A549 (cell line): Measurements from ENCODE around the gene PLA2G1B. TPM values are rescaled to one million over a fixed set of nuclear protein-coding genes. Genes with fewer than 3 reads are reported as not detected.

Source experiments
- ATAC-seq, 2 experiments: fragments of 200-7000 bp in 1 of 2; fragments of >200 bp in 1 of 2; cut with Nextera tagmentation in 1 of 2; cut with Tn5 transposase in 1 of 2; 3 replicates each; pipeline versions ENCODE4 v1.8.0 to v1.9.1; 2018 to 2020; ENCODE audit warnings: mild to moderate bottlenecking in 1 of 2, moderate library complexity in 1 of 2
- CTCF ChIA-PET: fragments of 300-600 bp; sonication (Branson Sonifier 250); formaldehyde crosslinking; extraction: SDS; loops from one replicate; lab custom pipeline; 2021; ENCODE audit warnings: antibody characterized with exemption, inconsistent platforms; lab: Yijun Ruan, JAX
- POLR2A ChIA-PET: fragments of 350-600 bp; formaldehyde crosslinking; extraction: SDS; loops from one replicate; lab custom pipeline; 2021; ENCODE audit warnings: antibody characterized with exemption, inconsistent platforms; lab: Yijun Ruan, JAX
- DNase-seq, 2 experiments: peaks; one replicate each; pipeline versions ENCODE4 v3.0.0 to v3.0.0-alpha.2; 2011 to 2016; ENCODE audit warnings: low read depth in 1 of 2, low spot score in 1 of 2
- FAIRE-seq: peaks from 2 replicates; lab custom pipeline; 2011; peaks lifted over from hg19 to GRCh38; lab: Jason Lieb, UNC
- H3K27ac ChIP-seq, 2 experiments: fragments of >200 bp; sonication (Bioruptor Twin); formaldehyde crosslinking; 3 replicates each; pipeline ENCODE4 v1.5.1; 2016 to 2017
- H3K4me1 ChIP-seq: fragments of >200 bp; sonication (Bioruptor Twin); formaldehyde crosslinking; 3 replicates; pipeline ENCODE4 v1.6.1; 2016
- H3K4me2 ChIP-seq: fragments of >200 bp; sonication (Bioruptor Twin); formaldehyde crosslinking; 3 replicates; pipeline ENCODE4 v1.6.1; 2016
- H3K4me3 ChIP-seq: fragments of >200 bp; sonication (Bioruptor Twin); formaldehyde crosslinking; 3 replicates; pipeline ENCODE4 v1.5.1; 2016
- H3K9me3 ChIP-seq: fragments of >200 bp; sonication (Bioruptor Twin); formaldehyde crosslinking; 3 replicates; pipeline ENCODE4 v1.6.1; 2016
- CBX2 ChIP-seq: fragments of 200-600 bp; sonication (generic); IDR thresholded peaks from 2 replicates; pipeline ENCODE4 v1.6.1; 2016; ENCODE audit warnings: low read depth, mild to moderate bottlenecking, borderline replicate concordance
- CBX8 ChIP-seq: fragments of 200-600 bp; sonication (generic); IDR thresholded peaks from 2 replicates; pipeline ENCODE4 v1.6.1; 2016
- CEBPB ChIP-seq, 2 experiments: fragments of >200 bp in 1 of 2; sonication (Bioruptor Twin) in 1 of 2; formaldehyde crosslinking in 1 of 2; IDR thresholded peaks; 2 replicates each; pipeline ENCODE4 v1.6.1; 2012 to 2016
- CHD2 ChIP-seq: fragments of 150-350 bp; IDR thresholded peaks from 2 replicates; pipeline ENCODE4 v1.6.1; 2014; ENCODE audit warnings: low read length; ENCODE audit not compliant: partially characterized antibody
- EHF ChIP-seq: fragments of 250-450 bp; sonication (Bioruptor Pico); IDR thresholded peaks from 2 replicates; pipeline ENCODE4 v1.5.0; 2020; ENCODE audit warnings: mild to moderate bottlenecking
- EHMT2 ChIP-seq: fragments of 200-600 bp; sonication (generic); IDR thresholded peaks from 2 replicates; pipeline ENCODE4 v1.6.1; 2016; ENCODE audit warnings: antibody characterized with exemption, low read depth, mild to moderate bottlenecking, moderate library complexity
- FOSB ChIP-seq: fragments of 250-450 bp; sonication (Bioruptor Pico); IDR thresholded peaks from 2 replicates; pipeline ENCODE4 v1.5.0; 2020; ENCODE audit warnings: mild to moderate bottlenecking, moderate library complexity
- FOSL2 ChIP-seq, 2 experiments: fragments of 450-650 bp in 1 of 2; fragments of >200 bp in 1 of 2; sonication (Bioruptor Twin) in 1 of 2; formaldehyde crosslinking; IDR thresholded peaks; 2 replicates each; pipeline versions ENCODE4 v1.5.0 to v1.6.1; 2016 to 2020; ENCODE audit warnings: mild to moderate bottlenecking in 1 of 2, moderate library complexity in 1 of 2
- FOXS1 ChIP-seq: fragments of 250-450 bp; sonication (Bioruptor Pico); IDR thresholded peaks from 2 replicates; pipeline ENCODE4 v1.5.0; 2020; ENCODE audit warnings: mild to moderate bottlenecking, moderate library complexity
- HDAC2 ChIP-seq: fragments of 200-600 bp; sonication (generic); IDR thresholded peaks from 2 replicates; pipeline ENCODE4 v1.6.1; 2016
- HEYL ChIP-seq: fragments of 250-450 bp; sonication (Bioruptor Pico); IDR thresholded peaks from 2 replicates; pipeline ENCODE4 v1.8.0; 2021; ENCODE audit warnings: mild to moderate bottlenecking, moderate library complexity
- HOXB13 ChIP-seq: fragments of 250-450 bp; sonication (Bioruptor Pico); IDR thresholded peaks from 2 replicates; pipeline ENCODE4 v1.5.0; 2020; ENCODE audit warnings: low read depth, mild to moderate bottlenecking, moderate library complexity
- MAFK ChIP-seq: fragments of 450-650 bp; IDR thresholded peaks from 2 replicates; pipeline ENCODE4 v1.6.1; 2014; ENCODE audit not compliant: partially characterized antibody
- MAZ ChIP-seq: fragments of 150-350 bp; IDR thresholded peaks from 2 replicates; pipeline ENCODE4 v1.6.1; 2014; ENCODE audit warnings: antibody characterized with exemption, low read depth, low read length, borderline replicate concordance
- MYC ChIP-seq: IDR thresholded peaks from 2 replicates; pipeline ENCODE4 v1.6.1; 2012; ENCODE audit warnings: mild to moderate bottlenecking, inconsistent platforms, low read length, improper control_type of control experiment, borderline replicate concordance
- NFE2L2 ChIP-seq: fragments of 150-350 bp; conservative IDR thresholded peaks from 2 replicates; pipeline ENCODE4 v1.6.1; 2014; ENCODE audit warnings: low read length
- NPAS2 ChIP-seq: fragments of 250-450 bp; sonication (Bioruptor Pico); IDR thresholded peaks from 2 replicates; pipeline ENCODE4 v1.8.0; 2022; ENCODE audit warnings: mild to moderate bottlenecking, moderate library complexity, borderline replicate concordance
- NR3C1 ChIP-seq: fragments of >200 bp; sonication (Bioruptor Twin); formaldehyde crosslinking; IDR thresholded peaks from 3 replicates; pipeline ENCODE4 v1.6.1; 2017
- PHF8 ChIP-seq: fragments of 200-600 bp; sonication (generic); IDR thresholded peaks from 2 replicates; pipeline ENCODE4 v1.6.1; 2016; ENCODE audit warnings: low read depth, mild to moderate bottlenecking, antibody characterized with exemption, moderate library complexity, borderline replicate concordance
- POLR2A ChIP-seq: IDR thresholded peaks from 2 replicates; pipeline ENCODE4 v1.6.1; 2012; ENCODE audit warnings: mild to moderate bottlenecking, low read length
- RAD21 ChIP-seq, 2 experiments: fragments of >200 bp in 1 of 2; sonication (Bioruptor Twin) in 1 of 2; formaldehyde crosslinking in 1 of 2; IDR thresholded peaks in 1 of 2; conservative IDR thresholded peaks in 1 of 2; 2 replicates in 1 of 2; 3 replicates in 1 of 2; pipeline ENCODE4 v1.6.1; 2012 to 2018; ENCODE audit warnings: inconsistent platforms in 1 of 2
- RARB ChIP-seq: fragments of 250-450 bp; sonication (Bioruptor Pico); IDR thresholded peaks from 2 replicates; pipeline ENCODE4 v1.8.0; 2021; ENCODE audit warnings: mild to moderate bottlenecking, moderate library complexity
- RCOR1 ChIP-seq: fragments of 150-350 bp; IDR thresholded peaks from 2 replicates; pipeline ENCODE4 v1.6.1; 2014; ENCODE audit warnings: antibody characterized with exemption, low read length, low read depth
- SMC3 ChIP-seq: fragments of >200 bp; sonication (Bioruptor Twin); formaldehyde crosslinking; IDR thresholded peaks from 3 replicates; pipeline ENCODE4 v1.6.1; 2018; ENCODE audit warnings: inconsistent platforms
- SREBF2 ChIP-seq: fragments of 450-650 bp; IDR thresholded peaks from 2 replicates; pipeline ENCODE4 v1.6.1; 2014; ENCODE audit warnings: mild to moderate bottlenecking, moderate library complexity
- TFCP2L1 ChIP-seq: fragments of 250-450 bp; sonication (Bioruptor Pico); IDR thresholded peaks from 2 replicates; pipeline ENCODE4 v1.5.0; 2021; ENCODE audit warnings: mild to moderate bottlenecking
- TP53 ChIP-seq: fragments of 250-450 bp; sonication (Bioruptor Pico); IDR thresholded peaks from 2 replicates; pipeline ENCODE4 v1.5.0; 2021; ENCODE audit warnings: mild to moderate bottlenecking, moderate library complexity
- ZC3H11A ChIP-seq: fragments of 450-650 bp; IDR thresholded peaks from 2 replicates; pipeline ENCODE4 v1.6.1; 2014; ENCODE audit warnings: antibody characterized with exemption, mild to moderate bottlenecking
- ZSCAN20 ChIP-seq: fragments of 250-450 bp; sonication (Bioruptor Pico); IDR thresholded peaks from 2 replicates; pipeline ENCODE4 v1.8.0; 2022; ENCODE audit warnings: mild to moderate bottlenecking, moderate library complexity
- WGBS: methylation state at CpG from one replicate; pipeline ENCODE4 v1.1.6; 2017; ENCODE audit errors: missing lambda C conversion rate; 5-methylcytosine and 5-hydroxymethylcytosine counted together
- polyA plus RNA-seq, 4 experiments: library from polyadenylated mRNA; depleted of rRNA in 3 of 4; stranded (reverse); fragments of >200 nt; fragmentation: RNase III in 1 of 4; extraction: RNeasy Plus Mini Kit Qiagen cat#74134 plus additional on column Dnase treatment in 1 of 4; gene quantifications; 2 replicates in 3 of 4; 3 replicates in 1 of 4; pipeline ENCODE4 v1.2.3, GENCODE V29; 2011 to 2017
- TF ChIP-seq, protein P1 (sequence below): fragments of >200 bp; sonication (Bioruptor Twin); formaldehyde crosslinking; IDR thresholded peaks from 3 replicates; pipeline ENCODE4 v1.6.1; 2016
- TF ChIP-seq, protein P2 (sequence below): fragments of 250-450 bp; sonication (Bioruptor Pico); IDR thresholded peaks from 2 replicates; pipeline ENCODE4 v1.5.0; 2020; ENCODE audit warnings: low read depth, mild to moderate bottlenecking, moderate library complexity

Gene PLA2G1B
- polyA plus RNA-seq, 2 of the 4 experiments (the other 2 are of a cell fraction), result 0.21 TPM; not detected in 1

DNA sequence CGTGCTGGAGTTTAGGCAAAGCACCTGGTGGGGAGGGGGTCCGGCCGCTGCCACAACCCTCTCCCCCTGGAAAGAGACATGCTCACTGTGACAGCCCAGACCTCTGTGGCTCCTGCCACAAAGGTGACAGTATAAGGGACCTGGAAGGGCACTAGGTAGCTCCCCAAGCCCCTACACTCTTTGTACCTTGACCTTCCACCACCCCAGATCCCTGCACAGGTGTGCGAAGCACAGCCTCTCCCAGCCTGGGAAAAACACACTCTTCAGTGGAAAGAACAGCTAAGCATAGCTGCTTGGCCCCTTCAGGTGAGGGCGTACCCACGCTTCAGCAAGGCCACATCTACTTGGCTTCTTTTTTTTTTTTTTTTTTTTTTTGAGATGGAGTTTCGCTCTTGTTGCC is 4.9 kb upstream of the PLA2G1B start:
- WGBS, result 73% methylated on average over 7 of the region's 7 CpGs
- Histone ChIP-seq H3K4me3 (no peak overlapping the region), H3K27ac (no peak overlapping the region), H3K4me1 (no peaks in the 10 kb centered on the region), H3K9me3 (peaks cover 15% of the 10 kb centered on the region; the same call in 2 of the 3 replicates), H3K4me2 (no peak overlapping the region)
- CTCF ChIA-PET, result interaction anchor here (1.5 to 1.6 kb wide), 2 partner anchors 15 to 98 kb away, joined by 7 read pairs; no protein-coding TSS in a partner anchor
- peak; percentile 16 to 39; a peak in 2 of 6 replicates for ATAC-seq
- DNase-seq, result no peak
- POLR2A ChIA-PET, result no interaction called here
- TF ChIP-seq RARB, result no peak
- TF ChIP-seq MYC, result no peak
- TF ChIP-seq ZSCAN20, result no peak
- no peak for TF ChIP-seq NR3C1
- TF ChIP-seq FOXS1 (CRISPR knock-in tag), result no peak
- no peak for TF ChIP-seq SMC3
- TF ChIP-seq EHMT2, result no peak
- no peak for TF ChIP-seq FOSB (CRISPR knock-in tag)
- TF ChIP-seq, protein P1, sequence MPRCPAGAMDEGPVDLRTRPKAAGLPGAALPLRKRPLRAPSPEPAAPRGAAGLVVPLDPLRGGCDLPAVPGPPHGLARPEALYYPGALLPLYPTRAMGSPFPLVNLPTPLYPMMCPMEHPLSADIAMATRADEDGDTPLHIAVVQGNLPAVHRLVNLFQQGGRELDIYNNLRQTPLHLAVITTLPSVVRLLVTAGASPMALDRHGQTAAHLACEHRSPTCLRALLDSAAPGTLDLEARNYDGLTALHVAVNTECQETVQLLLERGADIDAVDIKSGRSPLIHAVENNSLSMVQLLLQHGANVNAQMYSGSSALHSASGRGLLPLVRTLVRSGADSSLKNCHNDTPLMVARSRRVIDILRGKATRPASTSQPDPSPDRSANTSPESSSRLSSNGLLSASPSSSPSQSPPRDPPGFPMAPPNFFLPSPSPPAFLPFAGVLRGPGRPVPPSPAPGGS, result no peak
- no peak for TF ChIP-seq CEBPB (IDR thresholded peaks at IDR 0.05)
- no peak for TF ChIP-seq EHF (CRISPR knock-in tag)
- no peak for TF ChIP-seq CHD2
- TF ChIP-seq MAFK, result no peak
- no peak for TF ChIP-seq RCOR1
- no peak for TF ChIP-seq TP53
- TF ChIP-seq HOXB13 (CRISPR knock-in tag), result no peak
- no peak for TF ChIP-seq CBX8
- no peak for TF ChIP-seq ZC3H11A
- no peak for TF ChIP-seq NFE2L2
- TF ChIP-seq FOSL2 (IDR thresholded peaks at IDR 0.05), result no peak
- TF ChIP-seq FOSL2 (CRISPR knock-in tag; IDR thresholded peaks at IDR 0.05), result no peak
- no peak for FAIRE-seq

DNA sequence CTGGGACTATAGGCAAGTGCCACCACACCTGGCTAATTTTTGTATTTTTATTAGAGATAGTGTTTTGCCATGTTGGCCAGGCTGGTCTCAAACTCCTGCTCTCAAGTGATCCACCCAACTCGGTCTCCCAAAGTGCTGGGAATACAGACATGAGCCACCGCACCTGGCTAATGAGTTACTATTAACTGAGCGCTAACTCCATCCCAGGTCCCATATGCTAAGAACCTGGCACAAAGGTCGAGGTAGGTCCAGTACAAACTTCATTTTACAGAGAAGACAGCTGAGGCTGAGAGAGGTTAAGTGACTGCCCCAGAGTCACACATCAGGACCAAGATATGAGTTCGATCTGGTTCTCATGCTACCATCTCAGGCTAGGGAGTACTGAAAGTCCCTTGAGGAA is 4.5 kb upstream of the PLA2G1B start:
- Histone ChIP-seq H3K4me3 (no peak overlapping the region), H3K4me1 (no peaks in the 10 kb centered on the region), H3K4me2 (no peak overlapping the region), H3K27ac (no peak overlapping the region), H3K9me3 (peaks cover 10% of the 10 kb centered on the region; the same call in 2 of the 3 replicates)
- ChIA-PET CTCF (interaction anchor here (1.5 to 1.7 kb wide), 3 partner anchors 15 to 99 kb away, joined by 4 to 7 read pairs (median 7); no protein-coding TSS in a partner anchor), POLR2A (no interaction called here)
- ATAC-seq (peak; percentile 13 to 37; a peak in 2 of 6 replicates), FAIRE-seq (no peak), DNase-seq (no peak)
- 56% methylated on average over 5 of the region's 5 CpGs for WGBS
- TF ChIP-seq HEYL (no peak), MAFK (no peak), FOSL2 (IDR thresholded peaks at IDR 0.05) (no peak), FOSL2 (CRISPR knock-in tag; IDR thresholded peaks at IDR 0.05) (no peak), HDAC2 (no peak), NPAS2 (CRISPR knock-in tag) (no peak), CBX2 (no peak), TFCP2L1 (CRISPR knock-in tag) (no peak), EHF (CRISPR knock-in tag) (no peak), SREBF2 (no peak), RAD21 (conservative IDR thresholded peaks at IDR 0.05 in 1 of 2, IDR thresholded peaks at IDR 0.05 in 1 of 2) (no peak), MAZ (no peak), TP53 (no peak), POLR2A (no peak), PHF8 (no peak)
- TF ChIP-seq, protein P2, sequence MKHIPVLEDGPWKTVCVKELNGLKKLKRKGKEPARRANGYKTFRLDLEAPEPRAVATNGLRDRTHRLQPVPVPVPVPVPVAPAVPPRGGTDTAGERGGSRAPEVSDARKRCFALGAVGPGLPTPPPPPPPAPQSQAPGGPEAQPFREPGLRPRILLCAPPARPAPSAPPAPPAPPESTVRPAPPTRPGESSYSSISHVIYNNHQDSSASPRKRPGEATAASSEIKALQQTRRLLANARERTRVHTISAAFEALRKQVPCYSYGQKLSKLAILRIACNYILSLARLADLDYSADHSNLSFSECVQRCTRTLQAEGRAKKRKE, result no peak
